ENCODE data around the gene TDRD3.

- TF ChIP-seq, protein P1, sequence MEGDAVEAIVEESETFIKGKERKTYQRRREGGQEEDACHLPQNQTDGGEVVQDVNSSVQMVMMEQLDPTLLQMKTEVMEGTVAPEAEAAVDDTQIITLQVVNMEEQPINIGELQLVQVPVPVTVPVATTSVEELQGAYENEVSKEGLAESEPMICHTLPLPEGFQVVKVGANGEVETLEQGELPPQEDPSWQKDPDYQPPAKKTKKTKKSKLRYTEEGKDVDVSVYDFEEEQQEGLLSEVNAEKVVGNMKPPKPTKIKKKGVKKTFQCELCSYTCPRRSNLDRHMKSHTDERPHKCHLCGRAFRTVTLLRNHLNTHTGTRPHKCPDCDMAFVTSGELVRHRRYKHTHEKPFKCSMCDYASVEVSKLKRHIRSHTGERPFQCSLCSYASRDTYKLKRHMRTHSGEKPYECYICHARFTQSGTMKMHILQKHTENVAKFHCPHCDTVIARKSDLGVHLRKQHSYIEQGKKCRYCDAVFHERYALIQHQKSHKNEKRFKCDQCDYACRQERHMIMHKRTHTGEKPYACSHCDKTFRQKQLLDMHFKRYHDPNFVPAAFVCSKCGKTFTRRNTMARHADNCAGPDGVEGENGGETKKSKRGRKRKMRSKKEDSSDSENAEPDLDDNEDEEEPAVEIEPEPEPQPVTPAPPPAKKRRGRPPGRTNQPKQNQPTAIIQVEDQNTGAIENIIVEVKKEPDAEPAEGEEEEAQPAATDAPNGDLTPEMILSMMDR (IDR thresholded peaks at IDR 0.05): no peak
- no peak for TF ChIP-seq POLR2A (IDR thresholded peaks at IDR 0.05)
Observed at GRCh38 chr13:60427285-60427684, 30.3 kb downstream of the TDRD3 start.

Measured in heart left ventricle (tissue), 13 donors.